Measurements from ENCODE around the gene ITFG1.
"Not testable (repeated sequence)": the region's sequence is repeated elsewhere in the genome, so short reads cannot be mapped to it uniquely, and the experiment has no call there.

ITFG1 gene

GRCh38 chr16:47473792-47474191 lies 12.9 kb upstream of the ITFG1 start:
- no peak for DNase-seq (ENCODE audit: low read depth in 2 of 3, low spot score in 2 of 3)

GRCh38 chr16:47473004-47473403 lies 12.1 kb upstream of the ITFG1 start:
- DNase-seq (ENCODE audit: low read depth in 2 of 3, low spot score in 2 of 3), result not testable (repeated sequence)

- no peak for DNase-seq (ENCODE audit: low read depth in 2 of 3, low spot score in 2 of 3)
These were observed 9.9 kb upstream of the ITFG1 start for GRCh38 chr16:47470810-47471209.

GRCh38 chr16:47470211-47470610 lies 9.3 kb upstream of the ITFG1 start:
- DNase-seq (ENCODE audit: low read depth in 2 of 3, low spot score in 2 of 3), result no peak

GRCh38 chr16:47469227-47469626 lies 8.4 kb upstream of the ITFG1 start:
- DNase-seq (ENCODE audit: low read depth in 2 of 3, low spot score in 2 of 3), result no peak

- DNase-seq (ENCODE audit: low read depth in 2 of 3, low spot score in 2 of 3), result not testable (repeated sequence)
These were observed 7.3 kb upstream of the ITFG1 start for GRCh38 chr16:47468070-47468689.

- no peak for DNase-seq (ENCODE audit: low read depth in 2 of 3, low spot score in 2 of 3)
These were observed 6.6 kb upstream of the ITFG1 start for GRCh38 chr16:47467501-47467900.

- no peak for DNase-seq (ENCODE audit: low read depth in 2 of 3, low spot score in 2 of 3)
These were observed 5.2 kb upstream of the ITFG1 start for GRCh38 chr16:47465919-47466630.

- DNase-seq (ENCODE audit: low read depth in 2 of 3, low spot score in 2 of 3), result no peak
These were observed 3.1 kb upstream of the ITFG1 start for GRCh38 chr16:47463771-47464624.

- DNase-seq (ENCODE audit: low read depth in 2 of 3, low spot score in 2 of 3), result no peak
These were observed 869 bp upstream of the ITFG1 start for GRCh38 chr16:47461598-47462266.

- DNase-seq (ENCODE audit: low read depth in 2 of 3, low spot score in 2 of 3), result no peak
These were observed 528 bp downstream of the ITFG1 start for GRCh38 chr16:47460359-47460710.

- DNase-seq (ENCODE audit: low read depth in 2 of 3, low spot score in 2 of 3), result no peak
These were observed 1.3 kb downstream of the ITFG1 start for GRCh38 chr16:47459603-47460002.

GRCh38 chr16:47458331-47458730 lies 2.5 kb downstream of the ITFG1 start:
- no peak for DNase-seq (ENCODE audit: low read depth in 2 of 3, low spot score in 2 of 3)

GRCh38 chr16:47449788-47450187 lies 11.1 kb downstream of the ITFG1 start:
- no peak for DNase-seq (ENCODE audit: low read depth in 2 of 3, low spot score in 2 of 3)

- no peak for DNase-seq (ENCODE audit: low read depth in 2 of 3, low spot score in 2 of 3)
These were observed 11.9 kb downstream of the ITFG1 start for GRCh38 chr16:47448830-47449575.

- DNase-seq (ENCODE audit: low read depth in 2 of 3, low spot score in 2 of 3), result no peak
These were observed 14.4 kb downstream of the ITFG1 start for GRCh38 chr16:47446431-47446830.

- not testable (repeated sequence) for DNase-seq (ENCODE audit: low read depth in 2 of 3, low spot score in 2 of 3)
These were observed 18.0 kb downstream of the ITFG1 start for GRCh38 chr16:47442884-47443283.

- not testable (repeated sequence) for DNase-seq (ENCODE audit: low read depth in 2 of 3, low spot score in 2 of 3)
These were observed 20.8 kb downstream of the ITFG1 start for GRCh38 chr16:47440066-47440465.

GRCh38 chr16:47434274-47434673 lies 26.6 kb downstream of the ITFG1 start:
- DNase-seq (ENCODE audit: low read depth in 2 of 3, low spot score in 2 of 3), result not testable (repeated sequence)

GRCh38 chr16:47431960-47432359 lies 28.9 kb downstream of the ITFG1 start:
- no peak for DNase-seq (ENCODE audit: low read depth in 2 of 3, low spot score in 2 of 3)

- no peak for DNase-seq (ENCODE audit: low read depth in 2 of 3, low spot score in 2 of 3)
These were observed 34.1 kb downstream of the ITFG1 start for GRCh38 chr16:47426806-47427205.
